Measurements from ENCODE around the gene SH3PXD2A.

The SH3PXD2A gene, protein sequence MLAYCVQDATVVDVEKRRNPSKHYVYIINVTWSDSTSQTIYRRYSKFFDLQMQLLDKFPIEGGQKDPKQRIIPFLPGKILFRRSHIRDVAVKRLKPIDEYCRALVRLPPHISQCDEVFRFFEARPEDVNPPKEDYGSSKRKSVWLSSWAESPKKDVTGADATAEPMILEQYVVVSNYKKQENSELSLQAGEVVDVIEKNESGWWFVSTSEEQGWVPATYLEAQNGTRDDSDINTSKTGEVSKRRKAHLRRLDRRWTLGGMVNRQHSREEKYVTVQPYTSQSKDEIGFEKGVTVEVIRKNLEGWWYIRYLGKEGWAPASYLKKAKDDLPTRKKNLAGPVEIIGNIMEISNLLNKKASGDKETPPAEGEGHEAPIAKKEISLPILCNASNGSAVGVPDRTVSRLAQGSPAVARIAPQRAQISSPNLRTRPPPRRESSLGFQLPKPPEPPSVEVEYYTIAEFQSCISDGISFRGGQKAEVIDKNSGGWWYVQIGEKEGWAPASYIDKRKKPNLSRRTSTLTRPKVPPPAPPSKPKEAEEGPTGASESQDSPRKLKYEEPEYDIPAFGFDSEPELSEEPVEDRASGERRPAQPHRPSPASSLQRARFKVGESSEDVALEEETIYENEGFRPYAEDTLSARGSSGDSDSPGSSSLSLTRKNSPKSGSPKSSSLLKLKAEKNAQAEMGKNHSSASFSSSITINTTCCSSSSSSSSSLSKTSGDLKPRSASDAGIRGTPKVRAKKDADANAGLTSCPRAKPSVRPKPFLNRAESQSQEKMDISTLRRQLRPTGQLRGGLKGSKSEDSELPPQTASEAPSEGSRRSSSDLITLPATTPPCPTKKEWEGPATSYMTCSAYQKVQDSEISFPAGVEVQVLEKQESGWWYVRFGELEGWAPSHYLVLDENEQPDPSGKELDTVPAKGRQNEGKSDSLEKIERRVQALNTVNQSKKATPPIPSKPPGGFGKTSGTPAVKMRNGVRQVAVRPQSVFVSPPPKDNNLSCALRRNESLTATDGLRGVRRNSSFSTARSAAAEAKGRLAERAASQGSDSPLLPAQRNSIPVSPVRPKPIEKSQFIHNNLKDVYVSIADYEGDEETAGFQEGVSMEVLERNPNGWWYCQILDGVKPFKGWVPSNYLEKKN

DNA sequence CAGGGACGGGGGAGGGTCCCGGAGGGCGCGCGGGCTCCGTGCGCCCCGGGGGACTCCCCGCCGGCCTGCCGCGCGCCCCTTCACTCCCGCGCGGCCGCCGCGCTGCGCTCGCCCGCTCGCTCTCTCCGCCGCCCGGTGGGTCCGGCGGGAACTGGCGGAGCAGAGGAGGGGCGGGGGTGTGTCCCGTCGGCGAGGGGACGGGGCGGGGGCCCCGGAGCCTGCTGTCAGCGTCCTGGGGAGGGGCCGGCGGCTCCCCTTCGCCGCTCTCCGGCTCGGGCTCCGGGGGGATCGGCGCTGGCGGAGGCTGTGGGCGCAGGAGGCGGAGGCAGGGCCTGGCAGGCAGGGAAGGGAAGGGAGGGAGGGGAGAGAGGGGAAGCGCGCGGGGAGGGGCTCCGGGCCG, at the start of gene SH3PXD2A:
SH3PXD2A (minus strand) TSS at position 153 of the 400 bp plus-strand sequence. CDS start 310 bp downstream, outside the sequence.
- no peak for DNase-seq (ENCODE audit: low read depth)

DNA sequence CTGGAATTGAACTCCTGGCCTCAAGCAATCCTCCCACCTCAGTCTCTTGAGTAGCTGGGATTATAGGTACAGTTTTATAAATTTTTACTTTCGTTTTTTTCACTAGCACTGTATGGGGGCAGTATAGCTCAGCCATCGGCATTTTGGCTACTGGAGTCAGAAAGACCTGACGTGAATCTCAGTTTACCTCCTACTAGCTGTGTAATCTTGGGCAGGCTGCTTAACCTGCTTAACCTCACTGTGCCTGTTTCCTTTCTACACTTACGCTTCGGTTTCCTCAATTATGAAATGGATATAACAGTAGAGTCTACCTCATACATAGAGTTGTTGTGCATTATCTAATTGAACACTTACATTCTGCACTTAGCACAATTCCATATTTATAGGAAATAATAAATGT, 45.9 kb upstream of the SH3PXD2A start:
- DNase-seq (ENCODE audit: low read depth) = no peak

- DNase-seq (ENCODE audit: low read depth) = no peak
Measured at GRCh38 chr10:103899312-103899711, 43.9 kb upstream of the SH3PXD2A start.

- DNase-seq (ENCODE audit: low read depth) = no peak
Measured at GRCh38 chr10:103897241-103897774, 41.9 kb upstream of the SH3PXD2A start.

DNA sequence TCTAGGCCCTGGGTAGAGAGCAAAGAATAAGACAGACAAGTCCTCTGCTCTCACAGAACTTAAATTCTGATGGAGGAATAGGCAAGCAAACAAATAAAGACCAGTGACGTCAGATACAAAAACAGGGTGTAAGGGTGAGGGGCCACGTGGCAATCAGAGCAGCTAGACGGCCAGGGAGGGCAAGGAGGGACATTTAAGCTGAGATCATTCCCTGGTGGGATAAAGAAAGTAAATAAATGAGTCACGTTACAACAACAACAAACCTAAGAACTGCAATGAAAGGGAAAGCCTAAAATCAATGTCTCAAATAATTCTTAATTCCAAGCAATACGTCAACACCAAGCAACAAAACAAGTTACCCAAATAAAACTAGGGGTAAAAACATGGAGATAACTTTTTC, 40.8 kb upstream of the SH3PXD2A start:
- DNase-seq (ENCODE audit: low read depth) = no peak

GRCh38 chr10:103895411-103896186, 40.2 kb upstream of the SH3PXD2A start:
- no peak for DNase-seq (ENCODE audit: low read depth)

DNA sequence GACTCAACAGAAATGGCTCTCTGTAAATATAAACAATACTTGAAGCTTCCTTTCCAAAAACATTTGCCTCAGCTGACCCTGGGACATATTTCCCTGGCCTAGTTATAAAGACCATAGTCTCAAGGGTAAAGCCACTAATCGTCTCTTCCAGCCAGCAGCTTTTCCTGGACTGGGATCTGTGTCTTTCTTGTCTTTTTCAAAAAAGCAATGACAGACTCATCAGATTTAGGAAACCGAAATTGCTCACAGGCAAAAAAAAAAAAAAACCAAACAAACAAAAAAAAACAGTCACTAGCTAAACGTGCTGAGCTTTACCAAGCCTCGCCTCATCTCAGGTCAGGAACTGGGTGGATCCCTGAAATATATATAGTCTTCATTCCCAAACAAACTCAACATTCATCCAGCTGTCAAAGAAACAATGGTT, 39.1 kb upstream of the SH3PXD2A start:
- no peak for DNase-seq (ENCODE audit: low read depth)

GRCh38 chr10:103893817-103894216, 38.4 kb upstream of the SH3PXD2A start:
- no peak for DNase-seq (ENCODE audit: low read depth)

DNA sequence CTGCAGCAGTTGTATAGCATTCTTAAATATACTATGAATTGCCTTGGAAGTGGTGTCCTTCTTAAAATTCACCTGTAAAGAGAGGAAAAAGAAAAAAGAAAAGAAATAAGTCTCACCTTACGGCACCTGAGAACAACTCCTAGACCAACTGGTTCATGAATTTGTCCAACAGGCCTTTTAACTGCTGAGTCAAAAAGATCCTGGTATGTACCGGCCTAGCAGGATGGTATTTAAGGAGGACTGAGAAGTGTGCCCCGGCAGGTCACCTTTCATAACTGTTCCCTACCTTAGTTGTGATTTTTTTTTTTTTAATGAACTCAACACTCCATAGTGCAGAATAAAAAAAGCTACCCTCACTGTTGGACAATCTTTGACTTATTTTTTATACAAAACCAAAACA, 36.8 kb upstream of the SH3PXD2A start:
- DNase-seq (ENCODE audit: low read depth) = no peak

GRCh38 chr10:103890688-103891087, 35.3 kb upstream of the SH3PXD2A start:
- DNase-seq (ENCODE audit: low read depth) = no peak

- DNase-seq (ENCODE audit: low read depth) = no peak
Measured at GRCh38 chr10:103890194-103890658, 34.9 kb upstream of the SH3PXD2A start.

DNA sequence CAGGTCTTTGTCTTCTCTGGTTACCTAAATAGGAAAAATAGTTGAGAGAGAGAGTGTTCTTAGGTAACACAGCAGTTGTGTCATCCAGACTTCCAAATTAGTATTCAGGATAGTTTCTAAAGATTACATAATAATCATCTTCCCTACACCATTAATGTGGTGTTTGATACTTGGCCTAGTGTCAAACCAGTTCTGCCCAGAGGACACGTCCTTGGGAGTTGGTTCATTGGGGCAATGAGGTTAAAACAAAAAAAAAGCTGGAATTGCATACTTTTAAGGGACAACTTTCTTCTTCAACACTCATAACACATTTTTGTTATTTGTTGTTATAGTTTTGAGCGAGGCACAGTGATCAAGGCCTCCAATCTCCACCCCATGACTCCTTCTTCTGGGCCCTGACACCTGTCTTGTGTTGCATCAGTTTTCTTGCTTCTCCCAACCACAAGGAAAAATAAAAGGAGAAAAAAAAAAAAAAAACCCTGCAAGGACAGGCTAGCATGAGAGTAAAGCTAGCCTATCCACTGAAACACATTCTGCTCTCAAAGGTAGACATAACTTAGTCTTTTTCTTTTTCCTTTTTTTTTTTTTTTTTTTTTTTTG, 33.8 kb upstream of the SH3PXD2A start:
- no peak for DNase-seq (ENCODE audit: low read depth)

DNA sequence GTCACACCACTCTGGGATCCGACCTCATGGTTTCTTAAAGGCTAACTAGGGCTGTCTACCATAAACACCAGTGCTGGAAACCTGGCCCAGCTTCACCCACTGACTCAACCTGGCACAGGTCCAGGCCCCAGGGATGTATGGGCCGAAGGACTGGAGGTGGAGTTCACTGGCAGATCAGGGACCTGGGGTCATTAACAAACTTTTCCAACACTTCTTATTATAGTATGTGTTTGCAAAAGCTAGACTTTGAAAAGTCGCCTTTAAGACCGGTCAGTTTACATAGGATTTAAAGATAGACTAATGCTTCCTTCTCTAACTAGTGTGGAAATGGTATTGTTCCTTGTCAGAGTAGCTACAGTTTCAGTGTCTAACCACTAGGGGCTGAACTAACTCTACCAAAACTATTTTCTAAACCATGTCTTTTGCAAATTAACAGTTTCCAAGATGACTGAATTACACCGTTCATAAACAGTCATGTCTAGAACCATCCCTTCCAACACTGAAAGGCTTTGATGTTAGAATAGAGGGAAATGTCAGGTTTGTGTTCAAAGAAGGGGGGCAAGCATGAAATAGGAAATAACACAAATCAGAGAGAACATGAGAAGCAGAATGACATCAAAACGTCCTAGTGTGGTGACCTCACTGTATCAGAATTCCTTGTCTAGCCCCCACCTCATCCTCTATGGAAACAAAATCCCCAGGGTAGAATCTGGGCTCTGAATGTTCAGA, 32.9 kb upstream of the SH3PXD2A start:
- no peak for DNase-seq (ENCODE audit: low read depth)

- no peak for DNase-seq (ENCODE audit: low read depth)
Measured at GRCh38 chr10:103885617-103886016, 30.2 kb upstream of the SH3PXD2A start.

GRCh38 chr10:103884681-103885139, 29.3 kb upstream of the SH3PXD2A start:
- no peak for DNase-seq (ENCODE audit: low read depth)

GRCh38 chr10:103882285-103883007, 27.1 kb upstream of the SH3PXD2A start:
- DNase-seq (ENCODE audit: low read depth) = no peak

DNA sequence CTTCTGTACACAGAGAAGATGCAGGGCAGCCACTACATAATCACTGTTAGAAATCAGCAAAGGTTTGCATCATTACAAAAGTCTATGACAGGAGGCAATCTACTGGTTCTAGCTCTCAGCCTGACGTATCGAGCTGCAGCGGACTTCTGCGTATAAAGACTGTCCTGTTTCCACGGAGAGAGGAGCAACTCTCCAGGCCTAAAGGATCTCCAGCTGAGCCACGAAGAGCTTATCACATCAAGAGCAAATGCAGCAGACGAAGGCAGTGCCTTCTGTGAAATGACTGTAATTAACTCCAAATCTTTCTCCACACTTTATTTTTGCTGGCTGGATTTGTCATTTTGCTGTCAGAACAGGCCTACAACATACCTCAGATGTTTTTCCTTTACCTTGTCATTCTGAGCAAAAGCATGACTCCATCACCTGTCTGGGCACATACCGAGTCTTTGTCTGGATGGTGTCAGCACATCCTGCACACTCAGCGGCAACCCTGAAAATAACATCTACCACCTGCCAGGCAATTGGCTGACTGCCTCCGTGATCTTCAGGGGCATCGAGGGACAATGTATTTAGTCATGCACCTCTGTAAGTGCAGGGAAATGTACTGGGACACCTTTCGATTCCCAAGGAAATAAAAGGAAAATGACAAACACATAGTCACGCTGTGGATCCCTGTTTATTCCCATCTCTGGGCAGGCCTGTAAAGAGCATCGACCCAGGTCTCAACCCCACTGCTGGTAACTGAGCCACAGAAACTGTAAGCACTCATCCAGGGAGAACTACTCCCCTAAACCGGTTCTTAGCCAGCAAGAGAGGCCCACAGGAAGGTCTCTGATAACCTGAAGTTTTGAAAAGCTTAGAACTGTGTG, 26.3 kb upstream of the SH3PXD2A start:
- no peak for DNase-seq (ENCODE audit: low read depth)

DNA sequence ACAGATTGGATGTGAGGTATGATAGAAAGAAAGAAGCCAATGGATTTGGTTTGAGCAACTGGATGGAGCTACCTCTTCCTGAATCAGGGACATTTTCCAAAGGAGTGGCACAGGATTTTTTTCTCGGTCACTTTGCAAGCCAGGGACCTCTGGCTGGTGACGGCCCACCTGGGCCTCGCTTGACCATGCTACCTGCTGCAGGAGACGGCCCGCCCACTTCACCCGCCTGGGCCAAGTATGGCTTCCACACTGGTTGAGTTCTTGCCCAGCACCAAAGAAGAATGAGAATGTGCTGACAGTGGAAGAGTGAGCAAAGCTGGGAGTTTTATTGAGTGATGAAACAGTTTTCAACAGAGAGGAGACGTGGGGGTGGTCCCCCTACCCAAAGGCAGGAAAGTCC, 24.5 kb upstream of the SH3PXD2A start:
- no peak for DNase-seq (ENCODE audit: low read depth)

All from activated T-cell treated with anti-CD3 and anti-CD28 coated beads for 24 hours (primary cell).